H1 (cell line): Measurements from ENCODE around the gene LRRC55. TPM values are rescaled to one million over a fixed set of nuclear protein-coding genes. Genes with fewer than 3 reads are reported as not detected.

Experiments used
- CHD1 ChIP-seq: IDR thresholded peaks from 2 replicates; pipeline ENCODE4 v1.6.1; 2012; ENCODE audit warnings: low read depth, low read length, improper control_type of control experiment
- CHD2 ChIP-seq: IDR thresholded peaks from 2 replicates; pipeline ENCODE4 v1.6.1; 2012; ENCODE audit warnings: low read length, improper control_type of control experiment
- KDM4A ChIP-seq: IDR thresholded peaks from one replicate; pipeline ENCODE4 v1.7.1; 2012; ENCODE audit warnings: low read depth, mild to moderate bottlenecking, moderate library complexity, low read length, inconsistent platforms; ENCODE audit not compliant: severe bottlenecking
- NANOG ChIP-seq: IDR thresholded peaks from 2 replicates; pipeline ENCODE4 v1.6.1; 2011; ENCODE audit warnings: low read length, low read depth, mild to moderate bottlenecking, inconsistent platforms; ENCODE audit not compliant: insufficient read depth, poor library complexity, severe bottlenecking
- RBBP5 ChIP-seq: IDR thresholded peaks from 2 replicates; pipeline ENCODE4 v1.7.1; 2012; ENCODE audit warnings: low read depth, mild to moderate bottlenecking, inconsistent platforms, low read length, moderate library complexity, borderline replicate concordance
- SP2 ChIP-seq: IDR thresholded peaks from 2 replicates; pipeline ENCODE4 v1.6.1; 2012; ENCODE audit warnings: mild to moderate bottlenecking, low read length, inconsistent platforms
- TCF12 ChIP-seq: IDR thresholded peaks from 2 replicates; pipeline ENCODE4 v1.6.1; 2011; ENCODE audit warnings: low read depth, mild to moderate bottlenecking, low read length
- polyA plus RNA-seq, 7 experiments: library from polyadenylated mRNA; depleted of rRNA in 3 of 7; stranded (reverse) in 5 of 7; unstranded in 2 of 7; fragments of >200 nt in 5 of 7; fragments of 200-250 nt in 2 of 7; gene quantifications; 1 replicate in 5 of 7; 2 replicates in 1 of 7; 4 replicates in 1 of 7; pipeline versions ENCODE4 v1.2.1 to v1.2.3, GENCODE V29; 2011 to 2013; ENCODE audit warnings: missing spikeins in 2 of 7, mixed read lengths in 2 of 7
- total RNA-seq: library from RNA; stranded (reverse); fragmentation: NEBNext Ultra II Directional; extraction: Animal tissue kit (Norgen Biotek cat#: 25700); gene quantifications from 2 replicates; pipeline ENCODE4 v1.2.1, GENCODE V29; 2021

LRRC55 gene
- total and polyA plus RNA-seq, 2 of the 8 experiments (the other 6 are each of a cell fraction or from before 2014, with no cell fraction given), result 0.62 to 1.1 TPM

GRCh38 chr11:57133366-57134038, 48.3 kb upstream of the LRRC55 start (continued):
- no peak for TF ChIP-seq CHD2
- no peak for TF ChIP-seq RBBP5
- TF ChIP-seq KDM4A, result no peak
- TF ChIP-seq CHD1, result no peak
- no peak for TF ChIP-seq SP2
- no peak for TF ChIP-seq NANOG
- no peak for TF ChIP-seq TCF12
